Lower leg skin (tissue), 4 donors: ENCODE data around the gene ANKS1A. TPM values are rescaled to one million over a fixed set of nuclear protein-coding genes. Genes with fewer than 3 reads are reported as not detected.

Source experiments
- DNase-seq, 2 donors: peaks; one replicate each; pipeline ENCODE4 v3.0.0-alpha.2; 2019; ENCODE audit warnings: low spot score in 2 of 2
- H3K4me3 ChIP-seq: fragments of 200-600 bp; sonication (generic); 2 replicates; pipeline ENCODE4 v1.5.1; 2017; ENCODE audit warnings: mild to moderate bottlenecking, low read depth; ENCODE audit not compliant: poor library complexity, severe bottlenecking
- CTCF ChIP-seq, 3 donors: fragments of 450-650 bp; IDR thresholded peaks; one replicate each; pipeline ENCODE4 v1.5.1; 2016; ENCODE audit warnings: antibody characterized with exemption in 3 of 3, mild to moderate bottlenecking in 3 of 3, moderate library complexity in 2 of 3
- POLR2A ChIP-seq, 2 donors: fragments of 450-650 bp; IDR thresholded peaks; one replicate each; pipeline ENCODE4 v1.6.1; 2016 to 2017; ENCODE audit warnings: antibody characterized with exemption in 2 of 2, mild to moderate bottlenecking in 1 of 2, moderate library complexity in 1 of 2
- WGBS, 2 donors: methylation state at CpG; one replicate each; pipeline ENCODE4 v1.1.5; 2018; 5-methylcytosine and 5-hydroxymethylcytosine counted together
- intact Hi-C: fragments of 100-400 bp; cut with DNase I; formaldehyde crosslinking; loops from one replicate; pipeline ENCODE4 v1.15.0; 2023; ENCODE audit warnings: low total_unique reads
- total RNA-seq, 4 donors: library from RNA; depleted of rRNA; stranded (reverse); fragments of >200 nt; gene quantifications; one replicate each; pipeline ENCODE4 v1.1.0, GENCODE V29; 2016

Gene ANKS1A
- total RNA-seq, 4 donors from 2014 or later = 22.9 to 27.8 (median 25.3) TPM

GRCh38 chr6:34961082-34961481 is 72.0 kb downstream of the ANKS1A start:
- TF ChIP-seq CTCF (IDR thresholded peaks at IDR 0.05) (no peak), POLR2A (IDR thresholded peaks at IDR 0.05) (no peak)
- no peak for DNase-seq
- intact Hi-C loops = no loop called here
- H3K4me3 ChIP-seq = no peak overlapping the region
- 74 to 81% methylated on average over 2 of the region's 2 CpGs for WGBS, 2 donors

GRCh38 chr6:34961574-34961973 is 72.5 kb downstream of the ANKS1A start:
- WGBS, 2 donors = 71 to 78% methylated on average over 7 of the region's 7 CpGs
- TF ChIP-seq POLR2A (IDR thresholded peaks at IDR 0.05) (no peak), CTCF (IDR thresholded peaks at IDR 0.05) (no peak)
- no peak for DNase-seq
- intact Hi-C loops = no loop called here
- H3K4me3 ChIP-seq = no peak overlapping the region

- DNase-seq = no peak
- WGBS, 2 donors = 13 to 44% methylated on average over 3 of the region's 3 CpGs
- no peak for TF ChIP-seq CTCF (IDR thresholded peaks at IDR 0.05)
- no peak for TF ChIP-seq POLR2A (IDR thresholded peaks at IDR 0.05)
- H3K4me3 ChIP-seq = no peak overlapping the region
- intact Hi-C loops = no loop called here
Observed at GRCh38 chr6:34964564-34964963, 75.5 kb downstream of the ANKS1A start.

- 89 to 91% methylated on average over 3 of the region's 3 CpGs for WGBS, 2 donors
- intact Hi-C loops = no loop called here
- H3K4me3 ChIP-seq = no peak overlapping the region
- no peak for TF ChIP-seq POLR2A (IDR thresholded peaks at IDR 0.05)
- no peak for TF ChIP-seq CTCF (IDR thresholded peaks at IDR 0.05)
- no peak for DNase-seq
Observed at GRCh38 chr6:34967461-34967860, 78.4 kb downstream of the ANKS1A start.

GRCh38 chr6:34969662-34970265 is 80.7 kb downstream of the ANKS1A start:
- WGBS, 2 donors = 72 to 77% methylated on average over 7 of the region's 7 CpGs
- intact Hi-C loops = no loop called here
- no peak overlapping the region for H3K4me3 ChIP-seq
- TF ChIP-seq POLR2A (IDR thresholded peaks at IDR 0.05) (no peak), CTCF (IDR thresholded peaks at IDR 0.05) (no peak)
- no peak for DNase-seq

GRCh38 chr6:34970488-34970887 is 81.4 kb downstream of the ANKS1A start:
- 91 to 93% methylated on average over 3 of the region's 3 CpGs for WGBS, 2 donors
- no peak for TF ChIP-seq POLR2A (IDR thresholded peaks at IDR 0.05)
- no peak for TF ChIP-seq CTCF (IDR thresholded peaks at IDR 0.05)
- no peak for DNase-seq
- intact Hi-C loops = no loop called here
- no peak overlapping the region for H3K4me3 ChIP-seq
